Measurements from ENCODE around the gene GLRX. TPM values are rescaled to one million over a fixed set of nuclear protein-coding genes. Genes with fewer than 3 reads are reported as not detected.

The GLRX gene
- polyA plus RNA-seq, 3 donors = 386 to 603 (median 555) TPM

GRCh38 chr5:95847261-95847592 is 24.7 kb upstream of the GLRX start:
- Mint-ChIP-seq H3K9me3 (peaks cover 0 to 8% (median 2%) of the 10 kb centered on the region in 7 donors), H3K27me3 (ENCODE audit: low read depth in 3 of 3) (peaks cover 0 to 2% (median 1%) of the 10 kb centered on the region in 3 donors), H3K4me3 (no peak overlapping the region), H3K4me1 (peaks cover 34% of the 10 kb centered on the region), H3K27ac (no peak overlapping the region), H3K36me3 (no peaks in the 10 kb centered on the region)
- no peak for DNase-seq
- peaks cover 21 to 22% of the 10 kb centered on the region in 2 donors for H3K4me1 ChIP-seq (ENCODE audit: control insufficient read depth in 1 of 2, insufficient read depth in 2 of 2, low read length in 2 of 2)
- no peaks in the 10 kb centered on the region for H3K9me3 ChIP-seq (replicated peaks in 1 of 2; ENCODE audit: control insufficient read depth in 1 of 2, insufficient read depth in 1 of 2, low read length in 2 of 2)
- H3K4me2 ChIP-seq (replicated peaks; ENCODE audit: extremely low read depth, low read length, poor library complexity, severe bottlenecking) = no peak overlapping the region
- H3K27ac ChIP-seq (ENCODE audit: low read depth in 1 of 2, low read length in 2 of 2) = no peak overlapping the region
- no peak overlapping the region for H3K9ac ChIP-seq (ENCODE audit: insufficient read depth, low read length, poor library complexity, severe bottlenecking)
- H3K4me3 ChIP-seq (replicated peaks in 1 of 3; ENCODE audit: low read depth in 2 of 3, low read length in 3 of 3) = no peak overlapping the region
- no CpG with 5 or more reads among the region's 1 CpG for WGBS (ENCODE audit: insufficient coverage)
- TF ChIP-seq CTCF (IDR thresholded peaks at IDR 0.05) = peak; percentile 51
- intact Hi-C loops (cut with micrococcal nuclease) = loop anchor here (2.0 to 5.0 kb wide), 4 partner anchors 66 to 290 kb away; partner anchors contain the start of genes RFESD (in 2 of the 2) and ARSK (in 1 of the 2)
- H3K27me3 ChIP-seq (ENCODE audit: control insufficient read depth in 2 of 2, insufficient read depth in 2 of 2, low read length in 2 of 2) = no peaks in the 10 kb centered on the region
- H3K79me2 ChIP-seq (ENCODE audit: insufficient read depth, low read length) = no peaks in the 10 kb centered on the region
- no peaks in the 10 kb centered on the region for H3K36me3 ChIP-seq (replicated peaks in 1 of 2; ENCODE audit: control insufficient read depth in 1 of 2, insufficient read depth in 2 of 2, low read length in 2 of 2)
- no peaks in the 10 kb centered on the region for H4K20me1 ChIP-seq (ENCODE audit: insufficient read depth, low read length)
- no peak overlapping the region for H2AFZ ChIP-seq (ENCODE audit: insufficient read depth, low read depth, low read length, poor library complexity, severe bottlenecking)

- TF ChIP-seq CTCF (IDR thresholded peaks at IDR 0.05) = peak; percentile 93
- intact Hi-C loops (cut with micrococcal nuclease) = loop anchor here (2.0 to 5.0 kb wide), 4 partner anchors 66 to 289 kb away; partner anchors contain the start of genes RFESD (in 2 of the 2) and ARSK (in 1 of the 2)
- 93% methylated on average over 4 of the region's 7 CpGs for WGBS (ENCODE audit: insufficient coverage)
- H3K4me1 ChIP-seq (ENCODE audit: control insufficient read depth in 1 of 2, insufficient read depth in 2 of 2, low read length in 2 of 2) = peaks cover 26 to 28% of the 10 kb centered on the region in 2 donors
- H3K4me2 ChIP-seq (replicated peaks; ENCODE audit: extremely low read depth, low read length, poor library complexity, severe bottlenecking) = no peak overlapping the region
- no peak overlapping the region for H2AFZ ChIP-seq (ENCODE audit: insufficient read depth, low read depth, low read length, poor library complexity, severe bottlenecking)
- no peak overlapping the region for H3K4me3 ChIP-seq (replicated peaks in 1 of 3; ENCODE audit: low read depth in 2 of 3, low read length in 3 of 3)
- Mint-ChIP-seq H3K4me1 (peaks cover 39% of the 10 kb centered on the region), H3K4me3 (no peak overlapping the region), H3K36me3 (no peaks in the 10 kb centered on the region), H3K27me3 (ENCODE audit: low read depth in 3 of 3) (peaks cover 0 to 2% (median 1%) of the 10 kb centered on the region in 3 donors), H3K9me3 (peaks cover 0 to 5% (median 0%) of the 10 kb centered on the region in 7 donors), H3K27ac (peak overlapping the region in 1 of 7 donors; percentile 40)
- no peaks in the 10 kb centered on the region for H3K36me3 ChIP-seq (replicated peaks in 1 of 2; ENCODE audit: control insufficient read depth in 1 of 2, insufficient read depth in 2 of 2, low read length in 2 of 2)
- peak; percentile 54 to 75 (median 74) for DNase-seq
- no peak overlapping the region for H3K27ac ChIP-seq (ENCODE audit: low read depth in 1 of 2, low read length in 2 of 2)
- no peaks in the 10 kb centered on the region for H4K20me1 ChIP-seq (ENCODE audit: insufficient read depth, low read length)
- H3K27me3 ChIP-seq (ENCODE audit: control insufficient read depth in 2 of 2, insufficient read depth in 2 of 2, low read length in 2 of 2) = no peaks in the 10 kb centered on the region
- H3K9ac ChIP-seq (ENCODE audit: insufficient read depth, low read length, poor library complexity, severe bottlenecking) = no peak overlapping the region
- no peaks in the 10 kb centered on the region for H3K79me2 ChIP-seq (ENCODE audit: insufficient read depth, low read length)
- no peaks in the 10 kb centered on the region for H3K9me3 ChIP-seq (replicated peaks in 1 of 2; ENCODE audit: control insufficient read depth in 1 of 2, insufficient read depth in 1 of 2, low read length in 2 of 2)
These were observed 24.2 kb upstream of the GLRX start for GRCh38 chr5:95846554-95847260.

All from CD14-positive monocyte (primary cell).